GM18517 (cell line): ENCODE data around the gene PSMF1.

ENCODE experiments used
- ATAC-seq: cut with Tn5 transposase; IDR thresholded peaks from one replicate; pipeline ENCODE4 v1.9.1; 2021; ENCODE audit warnings: mild to moderate bottlenecking, moderate library complexity; ENCODE audit not compliant: unreplicated experiment

PSMF1 gene

DNA sequence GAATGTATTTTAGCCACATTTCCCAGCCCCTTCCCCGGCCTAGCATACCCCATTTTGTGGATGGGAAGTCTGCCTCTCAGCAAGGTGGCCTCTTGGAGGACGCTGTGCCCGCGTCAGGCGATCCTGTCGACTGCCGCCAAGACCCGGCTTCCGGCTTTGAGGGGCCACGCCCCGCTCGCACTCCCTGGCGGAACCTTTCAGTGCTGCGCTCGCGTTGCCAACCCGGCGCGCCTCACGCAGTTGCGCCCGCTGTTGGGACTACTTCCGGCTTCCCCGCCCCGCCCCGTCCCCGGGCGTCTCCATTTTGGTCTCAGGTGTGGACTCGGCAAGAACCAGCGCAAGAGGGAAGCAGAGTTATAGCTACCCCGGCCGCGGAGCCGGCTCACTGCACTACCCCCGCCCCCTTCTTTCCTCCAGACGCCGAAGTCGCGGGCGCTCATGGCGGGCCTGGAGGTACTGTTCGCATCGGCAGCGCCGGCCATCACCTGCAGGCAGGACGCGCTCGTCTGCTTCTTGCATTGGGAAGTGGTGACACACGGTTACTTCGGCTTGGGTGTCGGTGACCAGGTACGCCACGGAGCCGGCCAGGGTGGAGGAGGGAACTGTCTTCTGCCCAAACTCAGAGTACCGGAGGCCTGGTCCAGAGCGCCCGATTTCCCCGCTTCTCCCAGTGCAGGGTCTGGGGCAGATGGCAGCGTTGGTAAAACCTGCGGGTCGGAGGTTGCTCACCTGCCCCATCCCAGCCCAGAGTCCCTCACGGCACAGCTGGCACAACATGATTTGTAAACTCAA is at the start of gene PSMF1:
PSMF1 (plus strand) TSS at position 267 of the 792 bp plus-strand sequence; CDS start at position 439, 172 bp downstream.
- peak; percentile 89 for ATAC-seq

- no peak for ATAC-seq
These were observed 46.1 kb upstream of the PSMF1 start for GRCh38 chr20:1072258-1072657.

DNA sequence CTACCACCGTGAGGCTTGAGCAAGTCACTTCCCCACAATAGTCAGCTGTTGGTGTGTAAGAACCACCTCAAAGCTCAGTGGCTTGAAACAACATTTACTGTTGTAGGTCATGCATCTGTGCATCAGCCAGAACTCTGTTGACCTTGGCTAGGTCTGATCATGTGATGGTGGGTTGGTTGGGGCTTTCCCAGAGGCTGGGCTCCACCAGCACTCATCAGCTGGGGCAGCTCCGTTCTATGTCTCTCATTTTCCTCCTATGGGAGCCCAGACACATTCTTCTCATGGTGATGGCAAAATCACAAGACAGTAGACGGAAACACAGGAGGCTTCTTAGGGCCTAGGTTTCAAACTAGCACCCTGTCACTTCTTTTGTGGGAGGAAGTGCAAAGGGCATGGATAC is 42.8 kb upstream of the PSMF1 start:
- ATAC-seq = no peak

DNA sequence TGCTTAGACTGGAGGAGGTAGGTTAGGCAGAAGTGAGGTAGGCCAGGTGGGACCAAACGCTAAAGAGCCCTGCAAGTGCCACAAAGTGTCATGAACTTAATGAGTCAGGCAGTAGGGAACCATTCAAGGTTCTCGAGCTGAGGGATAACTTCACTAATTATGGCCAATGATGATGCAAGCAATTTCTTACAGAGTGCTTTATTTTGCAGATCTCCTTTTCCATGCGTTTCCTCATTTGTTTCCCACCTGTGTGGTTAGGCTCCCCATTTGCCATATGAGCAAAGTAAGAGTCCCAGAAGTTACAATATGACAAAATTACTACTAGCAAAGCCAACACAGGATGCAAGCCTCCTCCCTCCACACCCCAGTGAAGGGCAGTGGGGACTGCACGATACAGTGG is 36.5 kb upstream of the PSMF1 start:
- ATAC-seq = no peak

- ATAC-seq = no peak
These were observed 34.8 kb upstream of the PSMF1 start for GRCh38 chr20:1083431-1084080.

DNA sequence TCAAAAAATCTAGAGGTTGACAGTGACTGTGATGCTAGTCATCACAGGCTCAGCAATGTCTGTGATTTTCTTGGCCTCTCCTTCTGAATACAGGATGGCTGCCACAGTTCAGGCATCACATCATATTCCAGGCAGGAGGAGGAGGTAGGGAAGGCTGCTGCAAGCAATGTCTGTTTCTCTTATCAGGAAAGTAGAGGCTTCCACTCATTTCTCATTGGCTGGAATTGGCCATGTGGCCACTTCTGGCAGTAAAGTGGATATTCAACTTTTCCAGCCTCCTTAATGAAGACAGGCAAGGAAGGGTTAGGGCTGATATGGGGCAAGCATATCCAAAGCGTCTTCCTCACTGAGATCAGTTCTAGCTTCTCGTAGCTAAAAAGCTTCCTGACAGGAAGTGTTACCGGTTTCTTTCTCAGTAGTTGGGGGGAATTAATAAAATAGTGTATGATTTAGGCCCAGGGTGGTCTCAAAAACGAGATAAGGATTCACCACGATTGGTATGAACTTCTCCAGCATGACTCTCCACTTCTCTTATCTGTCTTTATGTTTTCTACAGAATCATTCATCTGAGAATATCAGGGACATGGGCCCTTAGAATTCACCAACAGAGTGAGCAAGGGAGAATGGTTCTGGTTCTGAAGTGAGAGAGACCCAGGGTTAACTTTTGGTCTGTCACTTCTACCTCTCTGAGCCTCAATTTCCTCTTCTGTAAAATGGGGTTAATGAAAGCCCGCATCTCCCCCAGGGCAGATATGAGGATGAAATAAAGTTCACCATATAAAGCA is 32.7 kb upstream of the PSMF1 start:
- ATAC-seq = no peak

DNA sequence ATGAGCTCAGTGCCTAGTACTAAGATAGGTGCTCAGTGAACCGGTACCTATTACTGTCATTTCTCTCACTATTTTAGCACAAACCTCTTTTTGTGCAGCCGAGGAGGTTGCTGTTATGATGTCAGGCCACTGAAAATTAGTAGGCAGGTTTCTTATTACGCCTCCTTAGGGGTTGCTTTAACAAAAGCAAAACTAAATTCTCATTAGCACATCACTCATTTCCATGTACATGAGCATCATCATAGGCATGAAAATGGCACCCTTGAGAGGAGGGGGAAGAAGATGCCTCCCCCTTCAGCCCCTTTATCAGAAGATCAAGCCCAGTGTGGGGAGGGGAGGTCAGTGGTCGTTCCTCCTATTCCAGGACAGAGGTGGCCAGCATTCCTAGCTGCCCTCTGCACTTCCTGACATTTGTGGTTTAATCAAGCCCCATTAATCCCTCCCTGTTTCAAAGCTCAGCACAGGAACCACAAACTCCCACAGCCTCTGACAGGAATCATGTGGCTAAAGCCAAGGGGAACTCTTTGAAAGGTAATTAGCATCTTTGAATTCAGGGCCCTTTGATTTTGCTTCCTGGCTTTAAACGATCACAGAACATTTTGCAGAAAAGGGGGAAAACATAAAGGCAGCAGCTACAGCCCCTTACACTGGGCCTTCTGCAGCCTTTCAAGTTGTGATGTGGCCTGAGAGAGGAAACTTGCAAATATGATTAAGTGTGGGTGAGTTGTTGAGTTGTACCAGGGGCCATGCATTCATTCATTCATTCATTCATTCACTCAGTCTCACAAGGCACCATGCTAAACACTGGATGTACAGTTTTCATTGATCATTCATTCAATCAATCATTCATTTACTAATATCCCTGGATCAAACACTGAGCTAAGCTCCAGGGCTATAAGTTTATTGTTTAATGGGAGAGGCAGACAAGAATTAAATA is 31.9 kb upstream of the PSMF1 start:
- no peak for ATAC-seq

GRCh38 chr20:1087311-1087905 is 31.0 kb upstream of the PSMF1 start:
- ATAC-seq = no peak

- no peak for ATAC-seq
These were observed 23.7 kb upstream of the PSMF1 start for GRCh38 chr20:1094751-1095150.

GRCh38 chr20:1101533-1101932 is 16.9 kb upstream of the PSMF1 start:
- no peak for ATAC-seq

- no peak for ATAC-seq
These were observed 16.4 kb upstream of the PSMF1 start for GRCh38 chr20:1102016-1102415.

DNA sequence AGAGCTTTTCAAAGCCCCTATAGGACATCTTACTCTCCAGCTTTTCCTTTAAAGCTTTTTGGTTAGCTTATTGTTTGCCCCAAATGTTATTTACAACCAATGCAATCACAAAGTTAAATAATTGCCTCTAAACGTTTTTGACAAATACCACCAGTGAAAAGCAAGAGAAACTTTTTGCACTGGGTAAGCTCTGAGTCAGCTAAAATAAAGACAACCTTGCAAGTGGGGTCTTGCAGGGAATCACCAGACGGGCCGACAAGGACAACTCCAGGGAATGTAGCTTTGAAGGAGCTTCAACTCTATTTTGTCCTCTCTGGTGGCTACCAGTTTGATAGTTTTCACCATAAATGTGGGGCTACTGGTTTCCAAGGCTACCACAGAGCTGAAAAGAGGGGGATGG is 14.7 kb upstream of the PSMF1 start:
- no peak for ATAC-seq

DNA sequence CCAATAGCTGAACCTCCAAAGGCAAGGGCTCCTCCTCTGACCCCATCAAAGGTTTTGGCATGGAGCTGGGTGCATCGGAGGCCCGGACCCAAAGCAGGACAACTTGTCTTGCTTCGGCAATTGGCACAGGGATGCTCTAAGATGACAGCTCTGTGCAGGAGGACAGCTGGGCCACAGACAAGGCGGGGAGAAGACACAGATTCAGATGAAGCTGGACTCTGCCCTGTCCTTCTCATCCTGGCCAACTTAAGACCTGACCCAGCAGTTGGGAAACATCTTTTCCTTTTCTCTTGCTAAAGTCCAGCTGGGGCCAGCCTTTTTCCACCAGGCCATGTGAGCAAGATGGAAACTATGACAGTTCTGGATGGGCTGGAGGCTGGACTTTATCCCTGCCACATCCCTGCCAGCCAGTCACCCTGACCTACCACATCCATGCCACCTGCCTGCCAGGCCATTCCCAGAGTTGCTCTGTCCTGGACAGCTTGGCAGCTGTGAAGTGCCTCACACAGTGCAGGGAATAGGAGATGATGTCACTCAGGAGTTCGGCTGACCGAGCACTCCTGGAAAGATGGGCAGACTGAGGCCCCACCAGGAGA is 12.7 kb upstream of the PSMF1 start:
- ATAC-seq = no peak

GRCh38 chr20:1107176-1107575 is 11.2 kb upstream of the PSMF1 start:
- no peak for ATAC-seq

- ATAC-seq = no peak
These were observed 9.9 kb upstream of the PSMF1 start for GRCh38 chr20:1108437-1108920.

DNA sequence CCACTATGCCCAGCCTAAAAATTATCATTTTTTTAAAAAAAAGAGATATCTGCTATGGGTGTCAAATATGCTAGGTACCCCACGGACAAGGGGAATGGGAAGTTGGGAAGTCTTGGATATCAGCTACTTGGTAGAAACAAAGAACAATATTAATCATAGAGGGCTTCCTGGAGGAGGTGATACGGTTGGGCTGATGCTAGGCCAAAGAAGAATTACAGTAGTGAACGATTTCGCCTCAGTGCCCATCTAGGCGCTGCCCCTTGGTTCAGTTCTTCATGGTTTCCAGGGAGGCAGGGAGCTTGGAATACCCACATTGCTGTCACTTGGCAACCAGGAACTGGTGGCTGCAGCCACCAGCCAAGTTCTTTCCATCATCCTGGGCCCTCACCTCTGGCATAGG is 5.5 kb upstream of the PSMF1 start:
- no peak for ATAC-seq

DNA sequence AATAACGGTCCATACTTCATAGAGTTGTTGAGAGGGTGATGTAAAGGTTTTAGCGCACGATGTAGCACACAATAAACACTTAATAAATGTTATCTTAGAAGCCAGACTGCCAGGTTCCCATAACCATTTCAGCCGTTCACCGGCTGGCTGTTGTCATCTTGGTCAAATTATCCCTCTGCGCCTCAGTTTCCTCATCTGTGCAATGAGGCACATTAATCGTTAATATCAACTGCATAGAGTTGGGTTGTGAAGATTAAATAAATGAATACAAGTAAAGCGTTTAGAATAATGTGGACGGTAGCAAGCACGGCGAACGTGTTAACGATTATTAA is 432 bp upstream of the PSMF1 start:
- no peak for ATAC-seq

DNA sequence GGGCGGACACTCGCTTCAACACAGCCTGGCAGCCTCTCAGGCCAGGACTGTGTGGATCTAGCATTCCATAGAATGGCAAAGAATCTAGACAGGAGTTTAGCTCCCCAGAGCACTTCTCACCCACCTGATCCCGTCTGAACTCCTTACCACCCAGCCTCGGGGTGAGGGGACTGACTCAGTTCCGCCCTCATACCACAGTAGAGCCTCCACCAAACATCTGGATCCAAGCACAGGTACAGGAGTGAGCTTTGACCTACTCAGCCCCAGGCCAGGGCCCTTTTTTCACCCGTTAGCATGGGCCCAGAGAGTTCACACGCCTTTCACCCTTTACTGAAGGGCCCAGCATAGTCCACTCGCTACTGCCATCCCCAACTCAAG is 715 bp downstream of the PSMF1 start:
- ATAC-seq = no peak

GRCh38 chr20:1119524-1119923 is 1.1 kb downstream of the PSMF1 start:
- no peak for ATAC-seq

GRCh38 chr20:1121429-1121828 is 3.0 kb downstream of the PSMF1 start:
- ATAC-seq = no peak
